Measurements from ENCODE around the gene JADE1. TPM values are rescaled to one million over a fixed set of nuclear protein-coding genes. Genes with fewer than 3 reads are reported as not detected.

The JADE1 gene
- total RNA-seq = 49.8 TPM

- peak; percentile 96 for DNase-seq (ENCODE audit: low spot score)
Observed at GRCh38 chr4:128809477-128810330, at the start of gene JADE1. TSS of gene JADE1 (plus strand) at chr4:128809700. CDS start at chr4:128831759, 22,059 bp downstream.

DNA sequence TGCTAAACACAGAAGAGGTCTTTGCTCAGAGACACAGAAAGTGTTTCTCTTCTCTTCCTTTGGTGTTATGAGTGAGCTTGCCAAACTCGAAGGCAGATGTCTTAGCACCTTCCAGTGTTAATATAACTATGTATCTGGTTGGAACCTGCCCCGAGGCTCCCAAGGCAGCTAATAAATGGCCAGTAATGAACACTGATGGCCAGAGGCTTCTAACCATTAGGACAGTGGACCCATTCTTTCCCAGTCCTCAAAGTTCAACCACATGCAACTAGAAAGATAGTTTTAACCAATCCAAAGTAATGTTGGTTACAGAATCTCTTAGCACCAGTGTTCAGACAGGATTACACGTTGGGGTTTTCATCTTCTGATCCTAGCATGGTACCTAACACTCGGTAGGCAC is 42.7 kb upstream of the JADE1 start:
- no peak for DNase-seq (ENCODE audit: low spot score)

GRCh38 chr4:128768373-128768996 is 41.0 kb upstream of the JADE1 start:
- DNase-seq (ENCODE audit: low spot score) = no peak

DNA sequence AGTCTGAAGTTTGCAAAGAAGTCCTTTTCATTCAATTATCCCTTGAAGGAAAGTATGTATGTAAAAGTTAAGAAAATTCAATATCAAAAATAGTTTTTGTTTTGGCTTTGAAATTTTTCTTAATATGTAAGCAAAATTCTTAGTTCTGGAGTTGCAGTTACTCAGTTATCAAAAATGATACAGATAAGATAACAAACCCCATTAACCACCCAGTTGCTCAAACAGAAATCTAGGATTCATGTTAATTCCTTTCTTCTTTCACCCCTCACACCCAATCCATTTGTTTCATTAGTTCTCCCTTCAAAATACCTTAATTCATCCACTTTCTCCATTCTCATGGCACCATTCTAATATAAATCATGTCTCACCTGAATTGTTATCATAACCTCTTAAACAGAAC is 40.5 kb upstream of the JADE1 start:
- DNase-seq (ENCODE audit: low spot score) = no peak

GRCh38 chr4:128770807-128771206 is 38.7 kb upstream of the JADE1 start:
- DNase-seq (ENCODE audit: low spot score) = no peak

- DNase-seq (ENCODE audit: low spot score) = no peak
Observed at GRCh38 chr4:128775477-128775876, 34.0 kb upstream of the JADE1 start.

DNA sequence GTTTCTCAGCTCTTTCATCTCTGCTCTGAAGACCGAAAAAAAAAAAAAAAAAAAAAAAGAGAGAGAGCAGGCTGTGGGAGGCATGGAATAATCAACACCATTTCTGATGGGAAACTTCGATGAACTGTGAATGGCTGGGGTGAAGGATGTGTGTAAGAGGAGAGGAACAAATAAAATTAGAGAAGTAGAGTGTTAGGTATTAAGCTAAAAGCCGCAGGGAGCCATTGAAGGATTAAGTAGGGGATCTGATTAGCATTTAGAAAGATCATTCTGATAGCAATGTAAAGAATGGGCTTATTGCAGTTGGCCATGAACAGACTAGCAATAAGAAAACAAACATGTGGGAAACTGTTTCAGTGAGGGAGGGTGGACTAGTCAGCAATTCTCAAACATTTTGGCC is 33.6 kb upstream of the JADE1 start:
- DNase-seq (ENCODE audit: low spot score) = no peak

- DNase-seq (ENCODE audit: low spot score) = peak; percentile 45
Observed at GRCh38 chr4:128776794-128777216, 32.7 kb upstream of the JADE1 start.

DNA sequence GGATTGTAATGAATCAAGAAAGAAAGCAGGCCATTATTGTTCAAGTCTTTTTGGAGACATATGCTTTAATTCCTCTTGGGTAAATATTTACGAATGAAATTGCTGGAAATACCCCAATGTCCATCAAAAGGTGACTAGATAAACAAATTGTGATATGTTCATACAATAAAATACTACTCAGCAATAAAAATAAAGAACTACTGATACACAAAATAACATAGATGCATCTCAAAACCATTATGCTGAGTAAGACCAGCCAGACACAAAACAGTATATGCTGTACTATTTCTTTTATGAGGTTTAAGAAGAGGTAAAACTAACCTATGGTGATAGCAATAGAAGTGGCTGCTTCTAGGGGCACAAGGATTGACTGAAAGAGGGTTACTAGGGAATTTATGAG is 28.8 kb upstream of the JADE1 start:
- DNase-seq (ENCODE audit: low spot score) = no peak

DNA sequence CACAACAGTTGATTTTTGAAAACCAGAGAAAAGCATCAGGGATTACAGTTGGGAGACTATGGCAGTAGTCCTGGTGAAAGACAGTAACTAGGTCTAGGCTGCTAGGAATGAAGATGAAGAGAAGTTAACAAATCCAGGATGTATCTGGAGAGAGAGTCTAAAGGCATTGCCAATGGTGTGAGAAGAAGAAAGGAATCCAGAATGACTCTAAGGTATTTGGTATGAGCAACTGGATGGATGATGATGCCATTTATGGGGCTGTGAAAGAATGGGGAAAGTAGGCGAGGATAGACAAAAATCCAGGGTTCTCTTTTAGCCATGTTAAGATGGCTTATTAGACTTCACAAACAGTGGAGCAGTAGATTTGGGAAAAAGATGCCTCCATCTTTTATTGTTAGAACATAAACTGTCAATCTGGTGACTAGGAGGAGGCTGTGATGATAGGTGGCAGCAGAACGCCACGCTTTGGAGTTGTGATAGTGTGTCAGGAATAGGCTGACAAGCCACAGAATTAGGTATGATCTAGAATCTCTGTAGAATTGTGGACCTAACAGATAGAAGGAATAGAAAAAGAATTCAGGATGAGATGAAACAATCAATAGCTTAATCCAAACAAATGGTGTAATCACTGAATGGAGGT is 27.3 kb upstream of the JADE1 start:
- peak; percentile 22 for DNase-seq (ENCODE audit: low spot score)

DNA sequence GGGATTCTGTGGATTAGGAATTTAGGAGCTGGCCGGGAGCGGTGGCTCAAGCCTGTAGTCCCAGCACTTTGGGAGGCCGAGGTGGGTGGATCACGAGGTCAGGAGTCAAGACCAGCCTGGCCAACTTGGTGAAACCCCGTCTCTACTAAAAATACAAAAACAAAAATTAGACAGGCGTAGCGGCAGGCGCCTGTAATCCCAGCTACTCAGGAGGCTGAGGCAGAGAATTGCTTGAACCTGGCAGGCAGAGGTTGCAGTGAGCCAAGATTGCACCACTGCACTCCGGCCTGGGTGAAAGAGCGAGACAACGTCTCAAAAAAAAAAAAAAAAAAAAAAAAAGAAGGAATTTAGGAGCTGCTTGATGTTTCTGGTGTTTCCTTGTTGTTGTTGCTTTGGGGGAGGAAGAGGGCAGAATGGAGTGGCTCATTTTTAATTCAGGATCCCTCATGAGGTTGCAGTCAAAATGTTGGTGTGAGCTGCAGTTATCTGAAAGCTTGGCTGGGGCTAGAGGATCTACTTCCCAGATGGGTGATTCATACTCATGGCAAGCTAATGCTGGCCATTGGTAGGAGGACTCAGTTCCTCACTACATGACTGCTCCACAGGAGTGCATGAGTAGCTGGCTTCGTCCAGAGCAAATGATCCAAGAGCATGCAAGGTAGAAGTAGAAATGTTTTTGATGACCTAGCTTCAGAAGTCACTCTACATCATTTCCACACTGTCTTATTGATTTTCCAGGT is 26.5 kb upstream of the JADE1 start:
- DNase-seq (ENCODE audit: low spot score) = no peak

- DNase-seq (ENCODE audit: low spot score) = no peak
Observed at GRCh38 chr4:128787509-128788311, 21.8 kb upstream of the JADE1 start.

GRCh38 chr4:128793859-128794672 is 15.4 kb upstream of the JADE1 start:
- no peak for DNase-seq (ENCODE audit: low spot score)

- no peak for DNase-seq (ENCODE audit: low spot score)
Observed at GRCh38 chr4:128796934-128797333, 12.6 kb upstream of the JADE1 start.

- DNase-seq (ENCODE audit: low spot score) = no peak
Observed at GRCh38 chr4:128800284-128800683, 9.2 kb upstream of the JADE1 start.

GRCh38 chr4:128800701-128801284 is 8.7 kb upstream of the JADE1 start:
- DNase-seq (ENCODE audit: low spot score) = no peak

GRCh38 chr4:128802680-128803628 is 6.5 kb upstream of the JADE1 start:
- DNase-seq (ENCODE audit: low spot score) = no peak

GRCh38 chr4:128803783-128804182 is 5.7 kb upstream of the JADE1 start:
- no peak for DNase-seq (ENCODE audit: low spot score)

All from mucosa of gallbladder (tissue), 1 donor.